Tibial artery (tissue), 4 donors: ENCODE results near the gene PQBP1.

ENCODE experiments used
- DNase-seq, 2 donors: peaks; one replicate each; pipeline ENCODE4 v3.0.0-alpha.2; 2019
- H3K27ac ChIP-seq, 2 donors: fragments of 200-600 bp; sonication (generic) in 1 of 2; 1 replicate in 1 of 2; 2 replicates in 1 of 2; pipeline ENCODE4 v1.5.1; 2018 to 2019; ENCODE audit warnings: mild to moderate bottlenecking in 1 of 2
- H3K27me3 ChIP-seq, 2 donors: fragments of 200-600 bp; sonication (generic) in 1 of 2; one replicate each; pipeline versions ENCODE4 v1.5.1 to v1.6.0; 2016 to 2019
- H3K36me3 ChIP-seq, 3 donors: fragments of 200-600 bp; sonication (generic) in 2 of 3; one replicate each; pipeline ENCODE4 v1.5.1; 2016 to 2019; ENCODE audit warnings: mild to moderate bottlenecking in 2 of 3
- H3K4me1 ChIP-seq, 4 donors: fragments of 200-600 bp; sonication (generic) in 2 of 4; 1 replicate in 3 of 4; 2 replicates in 1 of 4; pipeline ENCODE4 v1.5.1; 2016 to 2019
- H3K4me3 ChIP-seq, 2 donors: fragments of 200-600 bp; sonication (generic) in 1 of 2; 1 replicate in 1 of 2; 2 replicates in 1 of 2; pipeline ENCODE4 v1.5.1; 2018 to 2019; ENCODE audit warnings: mild to moderate bottlenecking in 2 of 2
- H3K9me3 ChIP-seq, 3 donors: fragments of 200-600 bp; sonication (generic) in 1 of 3; one replicate each; pipeline ENCODE4 v1.5.1; 2016 to 2019
- CTCF ChIP-seq, 2 experiments: fragments of 200-600 bp in 1 of 2; fragments of 450-650 bp in 1 of 2; IDR thresholded peaks; one replicate each; pipeline ENCODE4 v1.5.1; 2017 to 2019; ENCODE audit warnings: antibody characterized with exemption in 2 of 2, mild to moderate bottlenecking in 1 of 2, moderate library complexity in 1 of 2
- intact Hi-C: fragments of 100-400 bp; cut with DNase I; formaldehyde crosslinking; loops from one replicate; pipeline ENCODE4 v1.15.0; 2023; ENCODE audit warnings: low total_unique reads

Gene PQBP1

GRCh38 chrX:48904180-48904579, 6.5 kb downstream of the PQBP1 start:
- H3K27me3 ChIP-seq = no peaks in the 10 kb centered on the region
- no peak overlapping the region for H3K27ac ChIP-seq
- no peaks in the 10 kb centered on the region for H3K4me1 ChIP-seq
- TF ChIP-seq CTCF (IDR thresholded peaks at IDR 0.05) = no peak
- no peak for DNase-seq
- intact Hi-C loops = no loop called here
- H3K36me3 ChIP-seq = peaks cover 6 to 71% (median 30%) of the 10 kb centered on the region in 3 donors
- no peak overlapping the region for H3K4me3 ChIP-seq
- no peaks in the 10 kb centered on the region for H3K9me3 ChIP-seq

- no peaks in the 10 kb centered on the region for H3K9me3 ChIP-seq
- TF ChIP-seq CTCF (IDR thresholded peaks at IDR 0.05) = no peak
- intact Hi-C loops = no loop called here
- no peak overlapping the region for H3K27ac ChIP-seq
- H3K4me1 ChIP-seq = no peaks in the 10 kb centered on the region
- H3K27me3 ChIP-seq = no peaks in the 10 kb centered on the region
- peaks cover 6 to 71% (median 30%) of the 10 kb centered on the region in 3 donors for H3K36me3 ChIP-seq
- DNase-seq = no peak
- no peak overlapping the region for H3K4me3 ChIP-seq
These were observed 6.9 kb downstream of the PQBP1 start for GRCh38 chrX:48904626-48905025.

GRCh38 chrX:48905090-48905790, 7.5 kb downstream of the PQBP1 start:
- intact Hi-C loops = no loop called here
- no peak for DNase-seq

GRCh38 chrX:48908600-48908999, 10.9 kb downstream of the PQBP1 start:
- Histone ChIP-seq H3K4me3 (no peak overlapping the region), H3K27me3 (no peaks in the 10 kb centered on the region), H3K4me1 (peaks cover 0 to 12% (median 10%) of the 10 kb centered on the region in 4 donors), H3K36me3 (peaks cover 0 to 41% (median 12%) of the 10 kb centered on the region in 3 donors), H3K9me3 (no peaks in the 10 kb centered on the region), H3K27ac (no peak overlapping the region)
- no peak for TF ChIP-seq CTCF (IDR thresholded peaks at IDR 0.05)
- intact Hi-C loops = no loop called here
- no peak for DNase-seq

More at GRCh38 chrX:48905090-48905790, 7.5 kb downstream of the PQBP1 start:
- Histone ChIP-seq H3K4me3 (no peak overlapping the region), H3K4me1 (peaks cover 0 to 3% (median under 1%) of the 10 kb centered on the region in 4 donors), H3K27ac (no peak overlapping the region), H3K27me3 (no peaks in the 10 kb centered on the region), H3K36me3 (peaks cover 6 to 71% (median 30%) of the 10 kb centered on the region in 3 donors), H3K9me3 (no peaks in the 10 kb centered on the region)
- no peak for TF ChIP-seq CTCF (IDR thresholded peaks at IDR 0.05)

- H3K4me1 ChIP-seq = peaks cover 0 to 12% (median 10%) of the 10 kb centered on the region in 4 donors
- no peaks in the 10 kb centered on the region for H3K27me3 ChIP-seq
- H3K9me3 ChIP-seq = no peaks in the 10 kb centered on the region
- intact Hi-C loops = no loop called here
- H3K4me3 ChIP-seq = no peak overlapping the region
- no peak for DNase-seq
- no peak overlapping the region for H3K27ac ChIP-seq
- H3K36me3 ChIP-seq = peaks cover 0 to 42% (median 7%) of the 10 kb centered on the region in 3 donors
- no peak for TF ChIP-seq CTCF (IDR thresholded peaks at IDR 0.05)
These were observed 12.1 kb downstream of the PQBP1 start for GRCh38 chrX:48909703-48910294.
